Pancreas (tissue), 10 donors: ENCODE data around the gene PRAMEF1. TPM values are rescaled to one million over a fixed set of nuclear protein-coding genes. Genes with fewer than 3 reads are reported as not detected.
"Not testable (repeated sequence)": the region's sequence is repeated elsewhere in the genome, so short reads cannot be mapped to it uniquely, and the experiment has no call there.

Experiments used
- ATAC-seq, 4 donors: fragments of 200-7000 bp; cut with Tn5 transposase; one replicate each; pipeline versions ENCODE4 v1.8.0 to v1.9.1; 2020; ENCODE audit warnings: mild to moderate bottlenecking in 4 of 4, moderate library complexity in 4 of 4
- DNase-seq, 6 donors: peaks; one replicate each; pipeline ENCODE4 v3.0.0-alpha.2; 2020
- FAIRE-seq: peaks from 2 replicates; lab custom pipeline; 2012; peaks lifted over from hg19 to GRCh38; lab: Jason Lieb, UNC
- H3K27ac ChIP-seq, 4 donors: fragments of 200-600 bp; sonication (generic); 1 replicate in 3 of 4; 2 replicates in 1 of 4; pipeline versions ENCODE4 v1.5.0 to v1.8.0; 2020
- H3K27me3 ChIP-seq, 4 donors: fragments of 200-600 bp; one replicate each; pipeline ENCODE4 v1.8.0; 2021
- H3K36me3 ChIP-seq, 3 donors: fragments of 200-600 bp; sonication (generic) in 1 of 3; one replicate each; pipeline versions ENCODE4 v1.5.0 to v1.8.0; 2020 to 2021
- H3K4me1 ChIP-seq, 3 donors: fragments of 200-600 bp; one replicate each; pipeline ENCODE4 v1.8.0; 2021
- H3K4me3 ChIP-seq, 4 donors: fragments of 200-600 bp; sonication (generic) in 2 of 4; one replicate each; pipeline versions ENCODE4 v1.5.0 to v1.8.0; 2020 to 2021
- H3K9me3 ChIP-seq, 4 donors: fragments of 200-600 bp; one replicate each; pipeline ENCODE4 v1.8.0; 2021
- WGBS, 2 donors: extraction: QIAGEN DNeasy Blood & Tissue Kit; methylation state at CpG; one replicate each; pipeline ENCODE4 v1.1.7; 2013; 5-methylcytosine and 5-hydroxymethylcytosine counted together
- intact Hi-C, 3 donors: fragments of 100-400 bp; cut with DNase I; formaldehyde crosslinking; loops; one replicate each; pipeline versions ENCODE4 v1.11.1 to v1.14.2; 2022
- polyA plus RNA-seq, 2 donors: library from polyadenylated mRNA; stranded (reverse); fragments of 200-250 nt; gene quantifications; one replicate each; pipeline ENCODE4 v1.2.3, GENCODE V29; 2013
- total RNA-seq, 6 donors: library from RNA; stranded (reverse); fragmentation: NEBNext Ultra II Directional in 4 of 6; extraction: Animal tissue kit (Norgen Biotek cat#: 25700) in 4 of 6; gene quantifications; one replicate each; pipeline versions ENCODE4 v1.2.1 to v1.2.4, GENCODE V29; 2021 to 2023
- TF ChIP-seq, protein P1 (sequence below), 4 donors: fragments of 200-600 bp; sonication (generic) in 3 of 4; IDR thresholded peaks; one replicate each; pipeline versions ENCODE4 v1.5.0 to v1.8.0; 2021; ENCODE audit warnings: antibody characterized with exemption in 4 of 4
- donor health status: healthy with polysubstance abuse.
- donor health status: DM: no; HTN: no; CAD: no; lungs with moderate emphysema.
- donor health status: DM: no; HTN: no; CAD: no.
- donor health status: control.
- donor health status: control.
- donor health status: Bipolar disorder and iron deficiency.
- donor health status: DM: yes; HTN: yes; CAD: no.
- donor health status: DM: no; HTN: no; CAD: no.
- donor health status: DM: no; HTN: no; CAD: no.
- donor health status: DM: yes; HTN: yes; CAD: no.

PRAMEF1 gene
- total and polyA plus RNA-seq, 8 donors: not detected

- Histone ChIP-seq H3K4me1 (no peaks in the 10 kb centered on the region), H3K27me3 (no peaks in the 10 kb centered on the region), H3K36me3 (no peaks in the 10 kb centered on the region), H3K4me3 (no peak overlapping the region), H3K27ac (no peak overlapping the region), H3K9me3 (no peaks in the 10 kb centered on the region)
- DNase-seq: no peak
- no peak for ATAC-seq
- intact Hi-C loops: no loop called here
- 44 to 51% methylated on average over 2 of the region's 2 CpGs for WGBS, 2 donors
- TF ChIP-seq, protein P1, sequence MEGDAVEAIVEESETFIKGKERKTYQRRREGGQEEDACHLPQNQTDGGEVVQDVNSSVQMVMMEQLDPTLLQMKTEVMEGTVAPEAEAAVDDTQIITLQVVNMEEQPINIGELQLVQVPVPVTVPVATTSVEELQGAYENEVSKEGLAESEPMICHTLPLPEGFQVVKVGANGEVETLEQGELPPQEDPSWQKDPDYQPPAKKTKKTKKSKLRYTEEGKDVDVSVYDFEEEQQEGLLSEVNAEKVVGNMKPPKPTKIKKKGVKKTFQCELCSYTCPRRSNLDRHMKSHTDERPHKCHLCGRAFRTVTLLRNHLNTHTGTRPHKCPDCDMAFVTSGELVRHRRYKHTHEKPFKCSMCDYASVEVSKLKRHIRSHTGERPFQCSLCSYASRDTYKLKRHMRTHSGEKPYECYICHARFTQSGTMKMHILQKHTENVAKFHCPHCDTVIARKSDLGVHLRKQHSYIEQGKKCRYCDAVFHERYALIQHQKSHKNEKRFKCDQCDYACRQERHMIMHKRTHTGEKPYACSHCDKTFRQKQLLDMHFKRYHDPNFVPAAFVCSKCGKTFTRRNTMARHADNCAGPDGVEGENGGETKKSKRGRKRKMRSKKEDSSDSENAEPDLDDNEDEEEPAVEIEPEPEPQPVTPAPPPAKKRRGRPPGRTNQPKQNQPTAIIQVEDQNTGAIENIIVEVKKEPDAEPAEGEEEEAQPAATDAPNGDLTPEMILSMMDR (IDR thresholded peaks at IDR 0.05): no peak
- FAIRE-seq: no peak
These were observed 20.2 kb downstream of the PRAMEF1 start for GRCh38 chr1:12811409-12811784.

DNA sequence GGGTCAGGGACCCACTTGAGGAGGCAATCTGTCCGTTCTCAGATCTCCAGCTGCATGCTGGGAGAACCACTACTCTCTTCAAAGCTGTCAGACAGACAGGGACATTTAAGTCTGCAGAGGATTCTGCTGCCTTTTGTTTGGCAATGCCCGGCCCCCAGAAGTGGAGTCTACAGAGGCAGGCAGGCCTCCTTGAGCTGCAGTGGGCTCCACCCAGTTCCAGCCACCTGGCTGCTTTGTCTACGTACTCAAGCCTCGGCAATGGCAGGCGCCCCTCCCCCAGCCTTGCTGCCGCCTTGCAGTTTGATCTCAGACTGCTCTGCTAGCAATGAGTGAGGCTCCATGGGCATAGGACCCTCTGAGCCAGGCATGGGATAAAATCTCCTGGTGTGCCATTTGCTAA, 27.9 kb downstream of the PRAMEF1 start:
- H3K4me1 ChIP-seq, H3K27me3 ChIP-seq, DNase-seq, H3K27ac ChIP-seq, FAIRE-seq, H3K4me3 ChIP-seq, intact Hi-C loops, H3K36me3 ChIP-seq, ATAC-seq, H3K9me3 ChIP-seq: not testable (repeated sequence)
- WGBS, 2 donors: 40 to 56% methylated on average over 6 of the region's 6 CpGs

DNA sequence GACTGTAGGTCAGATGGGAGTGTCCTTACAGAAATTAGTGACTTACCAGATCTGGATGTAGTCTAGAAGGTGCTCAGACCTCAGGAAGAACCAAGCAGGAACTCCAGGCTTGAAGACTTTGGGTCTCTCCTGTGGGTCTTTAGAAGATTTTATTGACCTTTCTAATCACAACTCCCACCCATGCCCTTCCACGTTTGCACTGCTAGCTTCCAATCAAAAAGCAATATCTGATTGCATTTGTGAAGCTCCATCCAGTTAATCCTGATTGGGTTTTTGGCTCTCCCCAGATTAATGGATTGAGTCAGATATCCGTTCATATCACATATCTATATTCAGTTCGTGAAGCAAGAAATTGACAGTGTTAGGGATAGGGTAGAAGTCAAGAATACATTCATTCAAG, 40.1 kb downstream of the PRAMEF1 start, which contains the start of gene PRAMEF11:
TSS of gene PRAMEF11 (minus strand) at position 101 of the 400 bp plus-strand sequence. CDS start 2,621 bp downstream, outside the sequence.
- 45 to 50% methylated on average over 3 of the region's 3 CpGs for WGBS, 2 donors
- DNase-seq, FAIRE-seq, H3K9me3 ChIP-seq, H3K4me3 ChIP-seq, intact Hi-C loops, H3K27ac ChIP-seq, H3K27me3 ChIP-seq, ATAC-seq, H3K36me3 ChIP-seq, H3K4me1 ChIP-seq: not testable (repeated sequence)

GRCh38 chr1:12833251-12833650, 42.1 kb downstream of the PRAMEF1 start:
- H3K4me1 ChIP-seq, H3K4me3 ChIP-seq, H3K27me3 ChIP-seq, intact Hi-C loops, H3K9me3 ChIP-seq, FAIRE-seq, H3K27ac ChIP-seq, ATAC-seq, DNase-seq, H3K36me3 ChIP-seq: not testable (repeated sequence)
- WGBS, 2 donors: 35 to 39% methylated on average over 2 of the region's 2 CpGs

Other genes with a start within 250 kb of the PRAMEF1 start
- gene DHRS3, start 173.2 kb upstream of the PRAMEF1 start, total RNA-seq: 10 to 100 TPM; 51.3 to 98.6 (median 71.0) TPM
- gene DHRS3, start 173.2 kb upstream of the PRAMEF1 start, polyA plus RNA-seq: 10 to 100 TPM; 47.7 to 48.2 TPM
- gene AADACL4, start 147.3 kb upstream of the PRAMEF1 start, total RNA-seq: not detected
- not detected for gene AADACL4, start 147.3 kb upstream of the PRAMEF1 start, polyA plus RNA-seq
- not detected for gene AADACL3, start 75.3 kb upstream of the PRAMEF1 start, total RNA-seq
- under 1 TPM in 1 of 2 donors, not detected in 1; 0.02 TPM for gene AADACL3, start 75.3 kb upstream of the PRAMEF1 start, polyA plus RNA-seq
- gene CFAP107, start 45.2 kb upstream of the PRAMEF1 start, total RNA-seq: under 1 TPM in 2 of 6 donors, not detected in 4; 0.19 to 0.26 TPM
- under 1 TPM in 1 of 2 donors, not detected in 1; 0.92 TPM for gene CFAP107, start 45.2 kb upstream of the PRAMEF1 start, polyA plus RNA-seq
- not detected for gene PRAMEF12, start 17.7 kb upstream of the PRAMEF1 start, total RNA-seq
- not detected for gene PRAMEF12, start 17.7 kb upstream of the PRAMEF1 start, polyA plus RNA-seq
- not detected for gene PRAMEF11, start 40.0 kb downstream of the PRAMEF1 start, total RNA-seq
- not detected for gene PRAMEF11, start 40.0 kb downstream of the PRAMEF1 start, polyA plus RNA-seq
- not detected for gene HNRNPCL1, start 57.3 kb downstream of the PRAMEF1 start, total RNA-seq
- gene HNRNPCL1, start 57.3 kb downstream of the PRAMEF1 start, polyA plus RNA-seq: not detected
- not detected for gene PRAMEF2, start 65.7 kb downstream of the PRAMEF1 start, total RNA-seq
- gene PRAMEF2, start 65.7 kb downstream of the PRAMEF1 start, polyA plus RNA-seq: not detected
- gene PRAMEF4, start 94.8 kb downstream of the PRAMEF1 start, total RNA-seq: not detected
- not detected for gene PRAMEF4, start 94.8 kb downstream of the PRAMEF1 start, polyA plus RNA-seq
- not detected for gene PRAMEF10, start 106.9 kb downstream of the PRAMEF1 start, total RNA-seq
- not detected for gene PRAMEF10, start 106.9 kb downstream of the PRAMEF1 start, polyA plus RNA-seq
- not detected for gene PRAMEF7, start 125.2 kb downstream of the PRAMEF1 start, total RNA-seq
- gene PRAMEF7, start 125.2 kb downstream of the PRAMEF1 start, polyA plus RNA-seq: not detected
- gene PRAMEF6, start 156.2 kb downstream of the PRAMEF1 start, total RNA-seq: not detected
- not detected for gene PRAMEF6, start 156.2 kb downstream of the PRAMEF1 start, polyA plus RNA-seq